AG10803 (cell line): Measurements from ENCODE around the gene MRGPRG.

Experiments used
- DNase-seq: peaks from one replicate; pipeline ENCODE4 v3.0.0; 2010; ENCODE audit warnings: low read depth
- H3K4me3 ChIP-seq: 2 replicates; pipeline ENCODE4 v1.5.1; 2011; ENCODE audit warnings: mild to moderate bottlenecking, low read length, control low read depth
- CTCF ChIP-seq: conservative IDR thresholded peaks from 2 replicates; pipeline ENCODE4 v1.5.1; 2011; ENCODE audit warnings: mild to moderate bottlenecking, low read length, control low read depth, inconsistent platforms

MRGPRG gene

GRCh38 chr11:3188496-3189195 is 30.0 kb downstream of the MRGPRG start:
- no peak for TF ChIP-seq CTCF
- no peak for DNase-seq
- H3K4me3 ChIP-seq = no peak overlapping the region

GRCh38 chr11:3186166-3186953 is 32.3 kb downstream of the MRGPRG start:
- DNase-seq = no peak
- H3K4me3 ChIP-seq = no peak overlapping the region
- no peak for TF ChIP-seq CTCF

- no peak overlapping the region for H3K4me3 ChIP-seq
- no peak for DNase-seq
- TF ChIP-seq CTCF = no peak
These were observed 33.8 kb downstream of the MRGPRG start for GRCh38 chr11:3184732-3185347.

- TF ChIP-seq CTCF = no peak
- DNase-seq = no peak
These were observed 35.1 kb downstream of the MRGPRG start for GRCh38 chr11:3183523-3183922.

GRCh38 chr11:3182462-3182852 is 36.2 kb downstream of the MRGPRG start:
- H3K4me3 ChIP-seq = no peak overlapping the region
- no peak for DNase-seq
- no peak for TF ChIP-seq CTCF

More at GRCh38 chr11:3183523-3183922, 35.1 kb downstream of the MRGPRG start:
- no peak overlapping the region for H3K4me3 ChIP-seq

- H3K4me3 ChIP-seq = no peak overlapping the region
- no peak for TF ChIP-seq CTCF
- no peak for DNase-seq
These were observed 36.7 kb downstream of the MRGPRG start for GRCh38 chr11:3181725-3182461.
